Kidney (tissue), 14 donors: ENCODE measurements around the gene RGS6. TPM values are rescaled to one million over a fixed set of nuclear protein-coding genes. Genes with fewer than 3 reads are reported as not detected.

Experiments used
- DNase-seq, 5 donors: peaks; one replicate each; pipeline ENCODE4 v3.0.0-alpha.2; 2013 to 2020
- FAIRE-seq: peaks from 2 replicates; lab custom pipeline; 2012; peaks lifted over from hg19 to GRCh38; lab: Jason Lieb, UNC
- H3K27ac ChIP-seq, 2 donors: one replicate each; pipeline ENCODE4 v1.7.0; 2013; ENCODE audit warnings: low read depth in 2 of 2, low read length in 2 of 2, inconsistent platforms in 1 of 2
- H3K27me3 ChIP-seq: one replicate; pipeline ENCODE4 v1.7.1; 2013; ENCODE audit warnings: low read length, inconsistent platforms; ENCODE audit not compliant: control insufficient read depth, insufficient read depth
- H3K36me3 ChIP-seq, 3 donors: one replicate each; pipeline versions ENCODE4 v1.7.0 to v1.7.1; 2013; ENCODE audit warnings: low read length in 3 of 3, control low read depth in 1 of 3, inconsistent platforms in 1 of 3; ENCODE audit not compliant: insufficient read depth in 3 of 3, control insufficient read depth in 2 of 3
- H3K4me1 ChIP-seq, 3 donors: one replicate each; pipeline versions ENCODE4 v1.7.0 to v1.7.1; 2013; ENCODE audit warnings: low read length in 3 of 3, inconsistent platforms in 1 of 3, low read depth in 1 of 3; ENCODE audit not compliant: control insufficient read depth in 2 of 3, insufficient read depth in 2 of 3
- H3K4me3 ChIP-seq, 3 donors: one replicate each; pipeline versions ENCODE4 v1.7.0 to v1.8.1; 2013; ENCODE audit warnings: low read length in 3 of 3, control low read depth in 1 of 3, inconsistent platforms in 1 of 3
- H3K9ac ChIP-seq, 3 donors: one replicate each; pipeline versions ENCODE4 v1.7.0 to v1.7.1; 2013; ENCODE audit warnings: low read length in 3 of 3, control low read depth in 1 of 3, inconsistent platforms in 1 of 3
- H3K9me3 ChIP-seq, 3 donors: one replicate each; pipeline versions ENCODE4 v1.7.0 to v1.7.1; 2013; ENCODE audit warnings: low read length in 3 of 3, control low read depth in 1 of 3, inconsistent platforms in 1 of 3; ENCODE audit not compliant: control insufficient read depth in 2 of 3, insufficient read depth in 1 of 3
- CTCF ChIP-seq: IDR thresholded peaks from 3 replicates; pipeline ENCODE4 v1.5.1; 2012; ENCODE audit warnings: mild to moderate bottlenecking, moderate library complexity, borderline replicate concordance; ENCODE audit not compliant: insufficient read depth; ENCODE audit errors: extremely low read depth
- intact Hi-C: fragments of 100-400 bp; cut with DNase I; formaldehyde crosslinking; loops from one replicate; pipeline ENCODE4 v1.11.1; 2022
- polyA plus RNA-seq: library from polyadenylated mRNA; stranded (reverse); fragments of 350-450 nt; fragmentation: Illumina TruSeq; extraction: RNeasy Lipid Tissue Mini Kit (QIAGEN cat#74804); gene quantifications from one replicate; pipeline ENCODE4 v1.2.3, GENCODE V29; 2014; ENCODE audit warnings: low read depth, low replicate concordance; ENCODE audit not compliant: insufficient read depth
- total RNA-seq: library from RNA; stranded (reverse); fragmentation: NEBNext Ultra II Directional; extraction: Animal tissue kit (Norgen Biotek cat#: 25700); gene quantifications from one replicate; pipeline ENCODE4 v1.2.1, GENCODE V29; 2021
- donor health status: control.
- donor health status: control.
- donor health status: control.
- donor health status: control.
- donor health status: control.
- donor health status: DM: yes; HTN: yes; CAD: no.
- donor health status: Normal renal cell carcinoma (clear cell type).

The RGS6 gene
- total and polyA plus RNA-seq, 2 donors from 2014 or later, result 1.1 to 1.4 TPM

- no peak for TF ChIP-seq CTCF
- Histone ChIP-seq H3K27me3 (no peaks in the 10 kb centered on the region), H3K36me3 (no peaks in the 10 kb centered on the region), H3K4me1 (no peaks in the 10 kb centered on the region), H3K9me3 (no peaks in the 10 kb centered on the region), H3K4me3 (no peak overlapping the region), H3K27ac (no peak overlapping the region), H3K9ac (no peak overlapping the region)
- intact Hi-C loops, result no loop called here
- DNase-seq (no peak), FAIRE-seq (no peak)
These were observed 674.6 kb downstream of the RGS6 start for GRCh38 chr14:72606879-72607278.

GRCh38 chr14:72607386-72608130 lies 675.3 kb downstream of the RGS6 start:
- no peak for TF ChIP-seq CTCF
- no peaks in the 10 kb centered on the region for H3K4me1 ChIP-seq
- H3K27me3 ChIP-seq, result no peaks in the 10 kb centered on the region
- no peak overlapping the region for H3K27ac ChIP-seq
- H3K4me3 ChIP-seq, result no peak overlapping the region
- H3K9me3 ChIP-seq, result no peaks in the 10 kb centered on the region
- no peak overlapping the region for H3K9ac ChIP-seq
- intact Hi-C loops, result no loop called here
- peak in 1 of 5 donors; percentile 42 for DNase-seq
- no peaks in the 10 kb centered on the region for H3K36me3 ChIP-seq
- no peak for FAIRE-seq

GRCh38 chr14:72608391-72609204 lies 676.4 kb downstream of the RGS6 start:
- Histone ChIP-seq H3K9me3 (no peaks in the 10 kb centered on the region), H3K27me3 (no peaks in the 10 kb centered on the region), H3K27ac (no peak overlapping the region), H3K4me1 (peaks cover 0 to 4% (median 0%) of the 10 kb centered on the region in 3 donors), H3K4me3 (no peak overlapping the region), H3K9ac (no peak overlapping the region), H3K36me3 (no peaks in the 10 kb centered on the region)
- no peak for TF ChIP-seq CTCF
- intact Hi-C loops, result no loop called here
- DNase-seq (no peak), FAIRE-seq (no peak)
